ENCODE measurements around the gene QRFP. TPM values are rescaled to one million over a fixed set of nuclear protein-coding genes. Genes with fewer than 3 reads are reported as not detected.

The QRFP gene
- total RNA-seq, 3 donors from 2014 or later: 0.24 to 0.87 TPM; not detected in 1

GRCh38 chr9:130886981-130887380, 9.6 kb downstream of the QRFP start:
- no peaks in the 10 kb centered on the region for H3K4me1 ChIP-seq (ENCODE audit: low read depth)
- peaks cover 23% of the 10 kb centered on the region for H3K36me3 ChIP-seq (ENCODE audit: low read depth)
- no peak for TF ChIP-seq CTCF (IDR thresholded peaks at IDR 0.05)
- intact Hi-C loops (cut with DNase I, micrococcal nuclease): no loop called here
- H3K9me3 ChIP-seq: no peaks in the 10 kb centered on the region
- H3K4me3 ChIP-seq: no peak overlapping the region
- DNase-seq: no peak
- ATAC-seq: no peak

- no peaks in the 10 kb centered on the region for H3K9me3 ChIP-seq
- H3K4me1 ChIP-seq (ENCODE audit: low read depth): no peaks in the 10 kb centered on the region
- no peak for TF ChIP-seq CTCF (IDR thresholded peaks at IDR 0.05)
- H3K4me3 ChIP-seq: no peak overlapping the region
- H3K36me3 ChIP-seq (ENCODE audit: low read depth): peaks cover 28% of the 10 kb centered on the region
- ATAC-seq (no peak), DNase-seq (peak in 1 of 3 donors; percentile 43)
- intact Hi-C loops (cut with DNase I, micrococcal nuclease): no loop called here
Measured at GRCh38 chr9:130885484-130886375, 10.9 kb downstream of the QRFP start.

GRCh38 chr9:130884542-130885483, 11.8 kb downstream of the QRFP start:
- peaks cover 31% of the 10 kb centered on the region for H3K36me3 ChIP-seq (ENCODE audit: low read depth)
- no peaks in the 10 kb centered on the region for H3K4me1 ChIP-seq (ENCODE audit: low read depth)
- DNase-seq (peak in 1 of 3 donors; percentile 48), ATAC-seq (no peak)
- TF ChIP-seq CTCF (IDR thresholded peaks at IDR 0.05): no peak
- intact Hi-C loops (cut with DNase I, micrococcal nuclease): no loop called here
- H3K4me3 ChIP-seq: no peak overlapping the region
- no peaks in the 10 kb centered on the region for H3K9me3 ChIP-seq

GRCh38 chr9:130884111-130884531, 12.5 kb downstream of the QRFP start:
- no peaks in the 10 kb centered on the region for H3K4me1 ChIP-seq (ENCODE audit: low read depth)
- H3K36me3 ChIP-seq (ENCODE audit: low read depth): peaks cover 32% of the 10 kb centered on the region
- intact Hi-C loops (cut with DNase I, micrococcal nuclease): no loop called here
- no peak for TF ChIP-seq CTCF (IDR thresholded peaks at IDR 0.05)
- H3K4me3 ChIP-seq: no peak overlapping the region
- peak in 1 of 3 donors; percentile 44 for DNase-seq
- no peaks in the 10 kb centered on the region for H3K9me3 ChIP-seq
- no peak for ATAC-seq

- Histone ChIP-seq H3K9me3 (no peaks in the 10 kb centered on the region), H3K4me1 (ENCODE audit: low read depth) (no peaks in the 10 kb centered on the region), H3K36me3 (ENCODE audit: low read depth) (peaks cover 32% of the 10 kb centered on the region), H3K4me3 (no peak overlapping the region)
- intact Hi-C loops (cut with DNase I, micrococcal nuclease): no loop called here
- peak in 1 of 3 donors; percentile 10 for DNase-seq
- no peak for TF ChIP-seq CTCF (IDR thresholded peaks at IDR 0.05)
- no peak for ATAC-seq
Measured at GRCh38 chr9:130883479-130883878, 13.1 kb downstream of the QRFP start.

Measured in mucosa of descending colon (tissue), 3 donors.